Loucy (cell line): ENCODE results near the gene CYTL1.

ENCODE experiments used
- H2AFZ ChIP-seq: fragments of 200-600 bp; sonication (generic); 2 replicates; pipeline ENCODE4 v1.6.0; 2016; ENCODE audit warnings: antibody characterized with exemption, mild to moderate bottlenecking, low read length, moderate library complexity
- H3F3A ChIP-seq: fragments of 200-600 bp; 2 replicates; pipeline ENCODE4 v1.6.0; 2016; ENCODE audit warnings: antibody characterized with exemption, low read depth, mild to moderate bottlenecking
- H3K27me3 ChIP-seq: fragments of 200-600 bp; sonication (generic); 2 replicates; pipeline ENCODE4 v1.6.1; 2014; ENCODE audit warnings: low read length, mild to moderate bottlenecking; ENCODE audit not compliant: insufficient read depth, poor library complexity, severe bottlenecking
- H3K36me3 ChIP-seq: fragments of 200-600 bp; sonication (generic); 2 replicates; pipeline ENCODE4 v1.6.1; 2016; ENCODE audit warnings: low read length; ENCODE audit not compliant: insufficient read depth
- H3K4me1 ChIP-seq: fragments of 200-600 bp; sonication (generic); 2 replicates; pipeline ENCODE4 v1.5.1; 2014; ENCODE audit warnings: low read length, mild to moderate bottlenecking; ENCODE audit not compliant: insufficient read depth, poor library complexity, severe bottlenecking
- H3K4me2 ChIP-seq: fragments of 200-600 bp; sonication (generic); 2 replicates; pipeline ENCODE4 v1.6.0; 2014; ENCODE audit warnings: antibody characterized with exemption, low read length, low read depth, mild to moderate bottlenecking; ENCODE audit not compliant: poor library complexity, severe bottlenecking
- H3K4me3 ChIP-seq: fragments of 200-600 bp; sonication (generic); 2 replicates; pipeline ENCODE4 v1.5.1; 2014; ENCODE audit warnings: low read length, mild to moderate bottlenecking, mixed read lengths; ENCODE audit not compliant: poor library complexity, severe bottlenecking
- H3K79me2 ChIP-seq: fragments of 200-600 bp; sonication (generic); 2 replicates; pipeline ENCODE4 v1.6.1; 2014; ENCODE audit warnings: low read length; ENCODE audit not compliant: insufficient read depth
- H3K9ac ChIP-seq: fragments of 200-600 bp; sonication (generic); 2 replicates; pipeline ENCODE4 v1.6.0; 2014; ENCODE audit warnings: mild to moderate bottlenecking, low read depth, low read length, moderate library complexity; ENCODE audit not compliant: poor library complexity, severe bottlenecking
- H3K9me2 ChIP-seq: fragments of 200-600 bp; sonication (generic); replicated peaks from 2 replicates; pipeline ENCODE4 v1.6.1; 2016; ENCODE audit warnings: low read depth, low read length, mixed read lengths
- H3K9me3 ChIP-seq: fragments of 200-600 bp; sonication (generic); 2 replicates; pipeline ENCODE4 v1.6.1; 2014; ENCODE audit warnings: mild to moderate bottlenecking, antibody characterized with exemption, low read length, low read depth; ENCODE audit not compliant: insufficient read depth
- H4K20me1 ChIP-seq: fragments of 200-600 bp; sonication (generic); 2 replicates; pipeline ENCODE4 v1.6.0; 2014; ENCODE audit warnings: antibody characterized with exemption, low read length, mild to moderate bottlenecking; ENCODE audit not compliant: insufficient read depth, poor library complexity, severe bottlenecking
- CTCF ChIP-seq: fragments of 200-600 bp; sonication (generic); conservative IDR thresholded peaks from 2 replicates; pipeline ENCODE4 v1.5.1; 2014; ENCODE audit warnings: mild to moderate bottlenecking, antibody characterized with exemption, low read length
- EZH2phosphoT487 ChIP-seq: fragments of 200-600 bp; IDR thresholded peaks from 2 replicates; pipeline ENCODE4 v1.6.1; 2018; ENCODE audit warnings: antibody characterized with exemption, mild to moderate bottlenecking, moderate library complexity, borderline replicate concordance

The CYTL1 gene

GRCh38 chr4:5029447-5029846 lies 10.2 kb upstream of the CYTL1 start:
- Histone ChIP-seq H3K27me3 (no peaks in the 10 kb centered on the region), H3K4me3 (no peak overlapping the region)
- TF ChIP-seq CTCF (no peak), EZH2phosphoT487 (no peak)

GRCh38 chr4:5028480-5028879 lies 9.2 kb upstream of the CYTL1 start:
- no peak overlapping the region for H3K4me2 ChIP-seq
- TF ChIP-seq EZH2phosphoT487: no peak
- no peak for TF ChIP-seq CTCF
- no peaks in the 10 kb centered on the region for H3K79me2 ChIP-seq
- H3F3A ChIP-seq: no peaks in the 10 kb centered on the region
- H3K9me3 ChIP-seq: peaks cover 2% of the 10 kb centered on the region; the same call in 1 of the 2 replicates
- H3K4me3 ChIP-seq: no peak overlapping the region
- H3K9me2 ChIP-seq: no peaks in the 10 kb centered on the region
- H4K20me1 ChIP-seq: no peaks in the 10 kb centered on the region
- no peak overlapping the region for H3K9ac ChIP-seq
- H3K36me3 ChIP-seq: no peaks in the 10 kb centered on the region
- H2AFZ ChIP-seq: no peak overlapping the region
- H3K27me3 ChIP-seq: no peaks in the 10 kb centered on the region
- H3K4me1 ChIP-seq: no peaks in the 10 kb centered on the region

More at GRCh38 chr4:5029447-5029846, 10.2 kb upstream of the CYTL1 start:
- Histone ChIP-seq H3K36me3 (no peaks in the 10 kb centered on the region), H3K79me2 (no peaks in the 10 kb centered on the region), H3K9me3 (peaks cover 2% of the 10 kb centered on the region; the same call in 1 of the 2 replicates), H3K9ac (no peak overlapping the region), H2AFZ (no peak overlapping the region), H3K4me2 (no peak overlapping the region), H3K9me2 (no peaks in the 10 kb centered on the region), H3F3A (no peaks in the 10 kb centered on the region), H4K20me1 (no peaks in the 10 kb centered on the region), H3K4me1 (no peaks in the 10 kb centered on the region)

GRCh38 chr4:5027346-5027745 lies 8.1 kb upstream of the CYTL1 start:
- Histone ChIP-seq H3K79me2 (no peaks in the 10 kb centered on the region), H3K4me2 (no peak overlapping the region), H3K4me1 (no peaks in the 10 kb centered on the region), H4K20me1 (no peaks in the 10 kb centered on the region), H3K9me2 (no peaks in the 10 kb centered on the region), H3K4me3 (no peak overlapping the region), H2AFZ (no peak overlapping the region), H3K36me3 (no peaks in the 10 kb centered on the region), H3K9me3 (peaks cover 2% of the 10 kb centered on the region; the same call in 1 of the 2 replicates), H3K27me3 (no peaks in the 10 kb centered on the region), H3K9ac (no peak overlapping the region), H3F3A (no peaks in the 10 kb centered on the region)
- TF ChIP-seq EZH2phosphoT487 (no peak), CTCF (no peak)
